DMS153 (cell line): ENCODE measurements around the gene WDR7.

ENCODE experiments used
- DNase-seq: peaks from one replicate; lab custom pipeline; 2025; lab: John Stamatoyannopoulos, UW

The WDR7 gene

DNA sequence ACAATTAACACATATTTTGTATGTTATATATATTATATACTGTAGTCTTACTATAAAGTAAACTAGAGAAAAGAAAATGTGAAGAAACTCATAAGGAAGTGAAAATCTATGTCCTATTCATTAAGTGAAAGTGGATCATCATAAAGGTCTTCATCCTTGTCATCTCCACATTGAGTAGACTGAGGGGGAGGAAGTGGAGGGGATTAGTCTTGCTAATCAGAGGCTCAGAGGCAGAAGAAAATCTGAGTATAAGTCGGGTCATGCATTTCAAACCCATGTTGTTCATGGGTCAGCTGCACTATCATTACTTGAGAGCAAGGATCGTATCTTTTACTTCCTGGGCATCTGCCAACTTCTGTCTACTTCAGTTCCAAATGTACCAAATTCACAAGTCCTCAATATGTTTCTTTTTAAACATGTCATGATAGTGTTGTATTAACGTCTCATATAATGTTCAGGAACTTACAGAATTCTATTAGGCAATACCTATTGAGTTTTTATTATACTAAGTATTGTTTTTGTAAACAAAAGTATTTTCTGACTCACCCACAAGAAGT lies 286.8 kb downstream of the WDR7 start:
- DNase-seq: no peak

- DNase-seq: no peak
Observed at GRCh38 chr18:56945171-56946083, 294.3 kb downstream of the WDR7 start.

DNA sequence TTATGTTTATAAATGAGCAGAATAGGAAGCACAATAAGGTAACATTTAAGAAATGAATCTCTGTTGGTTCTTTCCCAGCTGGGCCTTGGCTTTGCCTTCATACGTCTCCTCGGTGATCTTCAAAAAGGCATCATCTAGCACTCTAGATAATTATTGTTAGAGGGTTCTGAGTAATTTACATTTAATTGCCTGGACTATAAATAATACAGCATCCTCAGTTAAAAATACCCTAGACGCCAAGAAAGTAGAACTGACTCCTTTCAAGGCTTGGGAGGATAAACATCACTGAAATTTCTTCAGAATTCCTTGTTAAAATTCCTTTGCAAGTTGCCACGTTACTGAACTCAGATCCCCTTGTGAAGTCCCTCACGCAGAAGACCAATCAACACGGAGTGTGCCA lies 296.1 kb downstream of the WDR7 start:
- DNase-seq: no peak

- DNase-seq: peak; percentile 49
Observed at GRCh38 chr18:56952026-56952425, 300.9 kb downstream of the WDR7 start.

- DNase-seq: no peak
Observed at GRCh38 chr18:56953428-56954198, 302.5 kb downstream of the WDR7 start.

- DNase-seq: no peak
Observed at GRCh38 chr18:56955490-56955889, 304.3 kb downstream of the WDR7 start.

DNA sequence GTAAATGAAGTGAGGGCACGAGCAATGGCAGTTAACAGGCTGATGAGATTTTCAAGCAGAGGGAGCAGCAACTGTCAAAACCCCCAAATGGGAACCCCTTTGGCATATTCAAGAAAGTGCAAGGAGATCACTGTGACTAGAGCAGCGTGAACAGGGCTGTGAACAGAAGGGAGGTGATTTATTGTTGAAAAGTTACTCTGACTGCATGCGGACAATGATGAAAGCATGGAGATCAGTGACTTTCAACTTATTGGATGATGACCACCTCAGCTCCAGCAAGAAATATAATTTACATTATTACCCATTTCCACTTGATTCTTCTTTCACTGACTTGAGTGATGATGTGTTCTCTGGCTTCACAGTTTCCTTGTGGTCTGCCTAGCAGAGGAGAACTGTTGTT lies 308.0 kb downstream of the WDR7 start:
- DNase-seq: no peak

GRCh38 chr18:56962322-56962721 lies 311.2 kb downstream of the WDR7 start:
- peak; percentile 87 for DNase-seq

- no peak for DNase-seq
Observed at GRCh38 chr18:56967035-56967434, 315.9 kb downstream of the WDR7 start.

- DNase-seq: no peak
Observed at GRCh38 chr18:56973487-56973886, 322.3 kb downstream of the WDR7 start.

GRCh38 chr18:56974141-56974540 lies 323.0 kb downstream of the WDR7 start:
- DNase-seq: no peak

DNA sequence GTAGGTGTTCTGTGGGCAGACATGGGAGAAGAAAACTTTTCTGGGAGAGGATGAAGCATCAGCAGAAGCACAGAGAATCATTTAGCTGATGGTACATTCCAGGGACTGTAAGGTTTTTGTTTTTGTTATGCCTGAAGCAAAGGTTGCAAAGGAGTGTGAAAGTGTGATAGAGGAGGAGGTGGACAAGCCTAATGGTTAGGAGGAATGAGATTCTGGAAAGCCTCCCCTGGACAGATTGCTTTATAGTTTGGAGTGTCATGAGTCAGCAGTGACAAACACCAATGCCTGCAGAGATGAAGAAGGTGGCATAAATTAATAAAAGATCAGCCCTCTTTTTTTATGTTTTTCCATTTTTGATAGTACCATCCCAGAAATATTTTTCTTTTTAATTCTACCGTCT lies 324.1 kb downstream of the WDR7 start:
- no peak for DNase-seq

DNA sequence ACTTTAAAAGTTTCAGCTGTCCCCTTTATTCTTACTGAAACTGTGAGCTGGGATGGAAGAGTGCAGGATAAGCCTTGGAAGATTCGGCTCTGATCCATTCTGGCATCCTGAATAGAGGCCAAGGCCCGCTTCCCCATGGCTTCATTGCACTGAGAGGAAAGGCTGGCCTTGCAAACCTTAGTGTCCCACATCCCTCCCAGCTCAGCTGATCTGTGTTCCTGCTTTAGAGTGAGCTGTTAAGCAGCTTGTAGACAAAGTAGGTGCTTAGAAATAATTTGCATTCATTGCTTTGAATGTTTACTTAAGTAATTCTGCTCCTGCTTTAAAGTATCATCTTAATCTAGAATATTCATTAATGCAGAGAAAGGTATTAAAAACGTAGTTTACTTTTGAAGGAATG lies 326.1 kb downstream of the WDR7 start:
- DNase-seq: no peak

DNA sequence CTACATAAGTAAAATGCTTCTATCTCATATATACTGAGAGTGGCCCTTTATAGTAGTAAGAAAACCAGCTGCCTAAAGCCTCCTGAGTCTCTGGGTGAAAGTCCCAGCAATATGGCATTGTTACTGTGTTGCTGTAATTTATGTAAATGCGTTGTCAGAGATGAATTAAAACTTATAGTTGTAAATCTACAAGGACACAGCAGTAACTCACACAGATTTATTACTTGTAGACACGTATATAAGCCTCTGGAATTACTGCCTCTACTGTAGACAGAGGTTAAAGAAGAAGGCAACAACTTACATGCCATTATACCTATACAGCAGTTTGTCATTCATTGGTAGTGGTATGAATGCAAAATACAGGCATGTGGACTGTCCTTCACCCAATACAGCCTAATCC lies 326.6 kb downstream of the WDR7 start:
- no peak for DNase-seq

- DNase-seq: no peak
Observed at GRCh38 chr18:56980151-56980550, 329.0 kb downstream of the WDR7 start.

DNA sequence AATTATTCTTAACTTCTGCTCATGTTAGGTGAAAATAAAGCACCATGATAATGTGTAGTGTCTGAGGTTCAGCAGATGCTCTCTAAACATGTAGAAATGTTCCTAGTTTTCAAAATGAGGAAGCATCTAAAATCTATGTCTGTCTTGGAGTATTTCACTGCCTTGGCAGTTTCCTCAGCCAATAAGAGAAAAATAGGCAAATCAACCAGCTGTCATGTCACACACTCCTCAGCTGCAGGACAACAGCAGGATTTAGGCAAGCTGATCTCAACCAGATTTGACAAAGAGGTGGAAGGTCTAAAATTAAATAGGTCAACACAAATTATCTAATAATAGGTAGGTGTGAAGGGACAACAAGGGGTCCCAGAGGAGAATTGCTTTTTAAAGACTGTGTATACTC lies 331.6 kb downstream of the WDR7 start:
- no peak for DNase-seq

GRCh38 chr18:56983275-56983992 lies 332.3 kb downstream of the WDR7 start:
- DNase-seq: no peak

- peak; percentile 25 for DNase-seq
Observed at GRCh38 chr18:56984731-56985130, 333.6 kb downstream of the WDR7 start.

DNA sequence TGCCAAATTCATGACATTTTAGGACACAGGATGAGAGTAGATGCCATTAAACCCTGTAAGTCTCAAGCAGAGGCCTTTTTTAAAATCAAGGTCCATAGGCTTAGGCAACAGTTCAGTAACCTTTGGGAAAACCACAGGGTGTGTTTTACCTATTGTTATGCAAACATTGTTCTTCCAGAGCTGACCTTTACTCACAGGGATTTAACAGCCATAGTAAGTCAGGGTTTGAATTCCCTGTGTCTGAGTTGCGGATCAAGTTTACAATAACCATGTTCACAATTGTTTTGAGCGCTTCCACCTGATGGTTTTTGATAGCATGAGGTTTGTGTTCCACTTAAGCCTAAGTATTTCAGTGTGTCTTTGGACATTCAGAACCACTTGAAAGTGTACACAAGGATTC lies 335.7 kb downstream of the WDR7 start:
- peak; percentile 49 for DNase-seq

- no peak for DNase-seq
Observed at GRCh38 chr18:56987236-56987635, 336.1 kb downstream of the WDR7 start.

DNA sequence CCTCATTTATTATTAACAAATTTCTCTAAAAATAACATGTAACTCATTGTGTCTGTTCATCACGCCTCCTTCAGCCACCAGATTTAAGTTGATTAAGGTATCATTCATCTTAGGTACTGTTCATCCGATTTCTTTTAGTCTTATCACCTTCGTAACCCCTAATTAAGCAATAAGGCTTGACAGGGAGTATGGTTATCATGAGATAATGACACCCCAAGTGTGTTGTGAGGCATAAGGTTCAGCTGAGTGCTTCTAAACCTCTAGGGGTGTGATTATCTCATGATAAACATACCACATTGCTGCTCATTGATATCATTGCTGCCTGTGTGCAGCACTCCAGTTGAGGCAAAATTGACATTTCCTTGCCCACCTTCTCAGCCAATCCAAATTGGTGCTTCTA lies 336.9 kb downstream of the WDR7 start:
- DNase-seq: no peak

GRCh38 chr18:56990678-56991077 lies 339.5 kb downstream of the WDR7 start:
- DNase-seq: no peak
